ENCODE data around the gene SYNE2. TPM values are rescaled to one million over a fixed set of nuclear protein-coding genes. Genes with fewer than 3 reads are reported as not detected.

Gene SYNE2
- total and polyA plus RNA-seq, 2 of the 8 experiments (the other 6 are each of a cell fraction or from before 2014, with no cell fraction given) = 32.6 to 46.1 TPM

DNA sequence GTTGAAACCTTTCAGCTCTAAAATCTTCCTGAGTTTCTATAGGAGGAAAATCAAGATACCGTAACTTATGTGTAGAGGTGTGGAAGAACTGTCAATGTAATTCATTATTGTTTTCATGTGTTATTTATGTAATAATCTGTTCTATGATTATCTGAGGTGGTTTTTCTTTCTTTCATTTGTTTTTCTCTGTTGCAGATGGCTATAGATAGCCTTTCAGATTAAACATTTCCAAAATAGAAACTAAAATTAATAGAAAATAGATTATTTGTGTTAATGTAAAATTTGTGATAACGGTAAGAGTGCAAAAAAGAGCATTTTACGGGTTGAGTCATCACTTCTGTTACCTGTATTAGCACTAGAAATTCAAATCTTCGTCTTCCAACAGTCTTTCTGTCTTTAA lies 128.8 kb downstream of the SYNE2 start (continued):
- TF ChIP-seq YY1 (IDR thresholded peaks at IDR 0.05; ENCODE audit: low read depth, low read length) (no peak), EZH2 (IDR thresholded peaks at IDR 0.05; ENCODE audit: low read depth, low read length, severe bottlenecking) (no peak), SP2 (IDR thresholded peaks at IDR 0.05; ENCODE audit: low read length) (no peak), SAP30 (IDR thresholded peaks at IDR 0.05; ENCODE audit: insufficient read depth, insufficient replicate concordance, low read length) (no peak), SP4 (IDR thresholded peaks at IDR 0.05; ENCODE audit: low read length) (no peak), RBBP5 (IDR thresholded peaks at IDR 0.05; ENCODE audit: borderline replicate concordance, low read depth, low read length) (no peak), SIRT6 (IDR thresholded peaks at IDR 0.05; ENCODE audit: low read length) (no peak)

All from H1 (cell line).